T47D (cell line): ENCODE data around the gene LILRA1.
"Not testable (repeated sequence)": the region's sequence is repeated elsewhere in the genome, so short reads cannot be mapped to it uniquely, and the experiment has no call there.

Experiments
- DNase-seq, 2 experiments: peaks; one replicate each; pipeline versions ENCODE4 v3.0.0 to v3.0.0-alpha.2; 2011 to 2012; ENCODE audit warnings: low read depth in 1 of 2, low spot score in 1 of 2
- JUND ChIP-seq: IDR thresholded peaks from 2 replicates; pipeline ENCODE4 v1.6.1; 2012; ENCODE audit warnings: low read depth
- in situ Hi-C: cut with HindIII; loops from 2 replicates; pipeline ENCODE4 v1.10.0; 2016; ENCODE audit warnings: low sequenced_read_pairs, low pct_unique_long_range_greater_than_20kb

Gene LILRA1

GRCh38 chr19:54572696-54573311, 20.6 kb upstream of the LILRA1 start:
- no peak for DNase-seq
- in situ Hi-C loops, result no loop called here
- TF ChIP-seq JUND, result no peak

- no peak for TF ChIP-seq JUND
- in situ Hi-C loops, result no loop called here
- DNase-seq, result no peak
Measured at GRCh38 chr19:54573330-54573872, 20.0 kb upstream of the LILRA1 start, which contains the start of gene LILRA2. TSS of gene LILRA2 (plus strand) at chr19:54573790. CDS start at chr19:54573879, 89 bp downstream.

GRCh38 chr19:54574051-54574450, 19.4 kb upstream of the LILRA1 start:
- no peak for DNase-seq
- in situ Hi-C loops, result no loop called here
- no peak for TF ChIP-seq JUND

DNA sequence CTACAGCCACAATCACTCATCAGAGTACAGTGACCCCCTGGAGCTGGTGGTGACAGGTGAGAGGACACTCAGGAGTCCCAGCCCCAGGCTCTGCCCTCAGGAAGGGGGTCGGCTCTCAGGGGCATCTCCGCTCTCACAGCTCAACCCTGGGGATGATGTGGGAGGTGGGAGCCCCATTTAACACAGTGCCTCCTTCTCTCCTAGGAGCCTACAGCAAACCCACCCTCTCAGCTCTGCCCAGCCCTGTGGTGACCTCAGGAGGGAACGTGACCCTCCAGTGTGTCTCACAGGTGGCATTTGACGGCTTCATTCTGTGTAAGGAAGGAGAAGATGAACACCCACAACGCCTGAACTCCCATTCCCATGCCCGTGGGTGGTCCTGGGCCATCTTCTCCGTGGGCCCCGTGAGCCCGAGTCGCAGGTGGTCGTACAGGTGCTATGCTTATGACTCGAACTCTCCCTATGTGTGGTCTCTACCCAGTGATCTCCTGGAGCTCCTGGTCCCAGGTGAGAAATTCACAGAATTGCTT, 18.8 kb upstream of the LILRA1 start:
- no peak for DNase-seq
- no peak for TF ChIP-seq JUND
- in situ Hi-C loops, result no loop called here

DNA sequence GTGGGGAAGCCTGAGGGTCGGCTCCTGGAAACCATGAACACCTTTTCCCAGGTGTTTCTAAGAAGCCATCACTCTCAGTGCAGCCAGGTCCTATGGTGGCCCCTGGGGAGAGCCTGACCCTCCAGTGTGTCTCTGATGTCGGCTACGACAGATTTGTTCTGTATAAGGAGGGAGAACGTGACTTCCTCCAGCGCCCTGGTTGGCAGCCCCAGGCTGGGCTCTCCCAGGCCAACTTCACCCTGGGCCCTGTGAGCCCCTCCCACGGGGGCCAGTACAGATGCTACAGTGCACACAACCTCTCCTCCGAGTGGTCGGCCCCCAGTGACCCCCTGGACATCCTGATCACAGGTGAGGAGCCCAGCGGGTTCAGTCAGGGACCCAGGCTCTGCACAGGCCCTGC, 18.2 kb upstream of the LILRA1 start:
- in situ Hi-C loops, DNase-seq: not testable (repeated sequence)

DNA sequence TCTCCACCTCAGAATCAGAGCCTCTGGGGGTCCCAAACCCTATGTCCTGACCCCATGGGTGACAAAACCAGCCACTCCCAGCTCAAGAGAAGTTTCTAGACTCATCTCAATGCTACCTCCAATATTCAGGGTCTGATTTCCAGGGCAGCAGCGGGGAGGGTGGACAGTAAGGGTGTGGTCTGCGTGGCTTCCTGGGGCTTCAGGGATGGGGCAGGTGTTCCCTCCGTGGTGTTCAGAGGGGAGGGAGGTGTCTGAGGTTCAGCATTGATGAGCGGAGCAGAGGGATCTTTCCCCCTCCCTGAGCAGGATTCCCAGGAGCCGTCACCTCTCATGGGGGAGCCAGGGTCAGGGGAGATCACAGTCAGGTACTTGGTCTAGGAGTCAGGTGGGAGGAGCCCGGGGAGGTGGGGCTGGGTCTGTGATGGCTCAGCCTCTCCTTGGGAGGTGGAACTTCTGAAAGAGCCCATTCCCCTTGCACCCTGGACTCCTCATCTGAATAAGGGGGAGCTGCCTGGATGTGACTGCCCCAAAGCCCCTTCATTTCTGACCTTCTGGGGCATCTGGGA, 16.9 kb upstream of the LILRA1 start:
- TF ChIP-seq JUND, result no peak
- in situ Hi-C loops, result no loop called here
- DNase-seq, result no peak

DNA sequence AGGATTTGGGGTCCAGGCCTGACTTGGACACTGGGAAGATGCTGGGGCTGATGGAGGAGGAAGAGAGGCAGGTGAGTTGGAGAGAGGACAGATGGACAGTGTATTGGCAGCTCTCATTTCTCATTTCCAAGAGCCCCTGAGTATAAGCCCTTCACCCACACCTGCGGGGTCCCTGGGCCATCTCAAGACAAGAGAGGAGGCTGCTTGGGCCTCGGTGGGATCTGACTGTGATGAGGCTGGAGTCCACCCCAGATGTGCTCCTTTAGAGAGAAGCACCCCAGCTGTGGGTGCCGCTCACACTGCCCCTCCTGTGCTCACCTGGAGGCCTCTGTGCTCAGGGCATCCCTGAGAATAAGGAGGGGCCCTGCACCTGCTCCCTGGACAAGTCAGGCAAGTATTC, 16.1 kb upstream of the LILRA1 start:
- TF ChIP-seq JUND, result no peak
- DNase-seq, result no peak
- in situ Hi-C loops, result no loop called here

- in situ Hi-C loops, DNase-seq: not testable (repeated sequence)
Measured at GRCh38 chr19:54578268-54578667, 15.2 kb upstream of the LILRA1 start.

DNA sequence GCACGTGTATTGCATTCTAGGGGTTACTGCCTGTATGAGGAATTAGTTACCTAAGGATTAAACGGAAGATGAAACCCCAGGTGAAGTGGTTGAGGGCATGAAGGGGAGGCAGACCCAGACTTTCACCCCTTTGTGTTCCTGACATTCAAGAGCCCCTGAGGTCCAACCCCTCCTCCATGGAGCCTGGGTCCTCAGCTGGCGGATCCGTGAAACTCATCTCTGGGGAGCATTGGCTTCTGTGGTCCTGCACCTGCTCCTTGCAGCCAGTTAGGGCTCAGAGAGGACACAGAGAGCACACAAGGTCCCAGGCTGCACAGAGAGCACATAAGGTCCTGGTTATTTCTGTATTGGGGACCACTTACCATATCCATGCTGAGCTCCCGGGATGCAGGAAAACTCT, 7.0 kb upstream of the LILRA1 start:
- TF ChIP-seq JUND, result no peak
- DNase-seq, result no peak
- in situ Hi-C loops, result no loop called here

DNA sequence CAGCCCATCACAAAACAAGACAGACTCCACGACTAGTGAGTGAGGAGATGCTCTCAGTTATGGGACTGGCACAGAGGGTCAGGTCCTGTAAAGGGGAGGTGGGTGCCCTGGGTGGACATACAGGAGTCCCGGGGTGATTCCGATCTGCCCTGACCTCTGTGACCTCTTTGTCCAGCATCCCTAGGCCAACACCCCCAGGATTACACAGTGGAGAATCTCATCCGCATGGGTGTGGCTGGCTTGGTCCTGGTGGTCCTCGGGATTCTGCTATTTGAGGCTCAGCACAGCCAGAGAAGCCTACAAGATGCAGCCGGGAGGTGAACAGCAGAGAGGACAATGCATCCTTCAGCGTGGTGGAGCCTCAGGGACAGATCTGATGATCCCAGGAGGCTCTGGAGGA, 6.4 kb upstream of the LILRA1 start:
- no peak for DNase-seq
- TF ChIP-seq JUND, result no peak

DNA sequence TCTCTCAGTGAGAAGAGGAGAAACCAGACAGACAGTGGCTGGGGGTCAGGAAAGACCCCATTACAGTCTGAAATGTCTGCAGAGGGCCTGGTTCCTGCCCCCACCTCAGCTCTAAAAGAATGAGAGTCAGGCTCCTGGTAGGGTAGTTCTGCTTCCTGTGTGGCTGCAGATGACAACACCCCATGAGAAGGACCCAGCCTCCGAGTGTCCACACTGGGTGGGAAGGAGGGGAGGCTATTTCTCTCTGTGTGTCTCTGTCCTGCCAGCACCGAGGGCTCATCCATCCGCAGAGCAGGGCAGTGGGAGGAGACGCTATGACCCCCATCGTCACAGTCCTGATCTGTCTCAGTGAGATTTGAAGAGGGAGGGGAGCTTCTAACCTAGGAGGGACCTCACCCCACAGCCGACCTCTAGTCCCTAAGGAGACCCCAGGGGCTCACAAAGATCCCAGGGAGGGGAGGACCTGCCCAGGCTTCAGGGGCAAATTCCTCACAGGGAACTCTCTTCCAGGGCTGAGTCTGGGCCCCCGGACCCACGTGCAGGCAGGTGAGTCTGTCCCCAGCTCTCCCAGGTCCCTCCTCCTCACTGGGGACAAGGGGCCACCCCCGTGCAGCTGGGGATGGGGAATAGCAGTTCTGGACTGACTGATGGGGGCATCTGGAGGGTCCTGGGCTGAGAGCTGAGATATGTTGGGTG, 647 bp downstream of the LILRA1 start:
- in situ Hi-C loops, DNase-seq: not testable (repeated sequence)

More for the DNA sequence above, 6.4 kb upstream of the LILRA1 start:
- in situ Hi-C loops, result no loop called here

- in situ Hi-C loops, result no loop called here
- no peak for DNase-seq
- no peak for TF ChIP-seq JUND
Measured at GRCh38 chr19:54594737-54595136, 1.3 kb downstream of the LILRA1 start.

DNA sequence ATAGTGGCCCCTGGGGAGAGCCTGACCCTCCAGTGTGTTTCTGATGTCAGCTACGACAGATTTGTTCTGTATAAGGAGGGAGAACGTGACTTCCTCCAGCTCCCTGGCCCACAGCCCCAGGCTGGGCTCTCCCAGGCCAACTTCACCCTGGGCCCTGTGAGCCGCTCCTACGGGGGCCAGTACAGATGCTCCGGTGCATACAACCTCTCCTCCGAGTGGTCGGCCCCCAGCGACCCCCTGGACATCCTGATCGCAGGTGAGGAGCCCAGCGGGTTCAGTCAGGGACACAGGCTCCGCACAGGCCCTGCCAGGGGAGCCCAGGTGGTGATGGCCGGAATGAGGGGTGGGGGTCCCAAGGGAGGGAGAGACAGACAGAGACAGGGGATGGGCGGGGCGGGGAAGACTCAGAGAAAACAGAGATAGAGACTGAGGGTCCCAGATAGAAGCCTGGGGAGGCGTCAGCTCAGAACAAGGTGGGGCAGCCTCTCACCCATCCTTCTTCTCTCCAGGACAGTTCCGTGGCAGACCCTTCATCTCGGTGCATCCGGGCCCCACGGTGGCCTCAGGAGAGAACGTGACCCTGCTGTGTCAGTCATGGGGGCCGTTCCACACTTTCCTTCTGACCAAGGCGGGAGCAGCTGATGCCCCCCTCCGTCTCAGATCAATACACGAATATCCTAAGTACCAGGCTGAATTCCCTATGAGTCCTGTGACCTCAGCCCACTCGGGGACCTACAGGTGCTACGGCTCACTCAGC, 2.4 kb downstream of the LILRA1 start:
- in situ Hi-C loops, result not testable (repeated sequence)

More for the DNA sequence above, 2.4 kb downstream of the LILRA1 start:
- DNase-seq, result not testable (repeated sequence)
